ENCODE results near the gene NCKAP5. TPM values are rescaled to one million over a fixed set of nuclear protein-coding genes. Genes with fewer than 3 reads are reported as not detected.

NCKAP5 gene
- total and polyA plus RNA-seq, 2 experiments from 2014 or later = 2.2 to 5.5 TPM

GRCh38 chr2:133444465-133444864 lies 123.8 kb downstream of the NCKAP5 start:
- no peak for DNase-seq (ENCODE audit: low spot score)

DNA sequence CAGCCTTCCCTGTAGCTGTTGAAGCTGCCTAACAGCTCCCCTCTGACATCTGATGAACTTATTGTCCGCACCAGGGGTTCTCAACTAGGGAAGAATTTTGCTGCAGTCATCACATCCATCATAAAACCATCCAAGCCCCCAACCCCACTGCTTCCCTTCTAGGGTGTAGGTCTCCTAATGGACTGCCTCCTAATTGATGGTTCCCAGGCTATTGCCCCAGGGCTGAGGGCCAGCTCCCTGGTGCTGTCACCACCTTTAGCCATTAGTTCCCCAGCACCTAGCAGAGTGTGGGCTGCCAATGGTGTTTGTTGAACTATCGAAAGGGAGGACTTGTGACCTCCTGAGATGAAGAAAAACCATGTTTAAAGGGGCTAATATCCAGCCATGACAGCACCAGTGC lies 125.9 kb downstream of the NCKAP5 start:
- no peak for DNase-seq (ENCODE audit: low spot score)
- no peaks in the 10 kb centered on the region for H3K4me1 ChIP-seq (ENCODE audit: insufficient read depth)
- H3K36me3 ChIP-seq (replicated peaks; ENCODE audit: insufficient read depth, low read depth) = no peaks in the 10 kb centered on the region
- no peaks in the 10 kb centered on the region for H3K9me2 ChIP-seq (replicated peaks; ENCODE audit: insufficient read depth)
- H2AFZ ChIP-seq = no peak overlapping the region
- no peaks in the 10 kb centered on the region for H3K79me2 ChIP-seq
- no peaks in the 10 kb centered on the region for H3K9me3 ChIP-seq (ENCODE audit: low read depth)
- TF ChIP-seq, protein P1, sequence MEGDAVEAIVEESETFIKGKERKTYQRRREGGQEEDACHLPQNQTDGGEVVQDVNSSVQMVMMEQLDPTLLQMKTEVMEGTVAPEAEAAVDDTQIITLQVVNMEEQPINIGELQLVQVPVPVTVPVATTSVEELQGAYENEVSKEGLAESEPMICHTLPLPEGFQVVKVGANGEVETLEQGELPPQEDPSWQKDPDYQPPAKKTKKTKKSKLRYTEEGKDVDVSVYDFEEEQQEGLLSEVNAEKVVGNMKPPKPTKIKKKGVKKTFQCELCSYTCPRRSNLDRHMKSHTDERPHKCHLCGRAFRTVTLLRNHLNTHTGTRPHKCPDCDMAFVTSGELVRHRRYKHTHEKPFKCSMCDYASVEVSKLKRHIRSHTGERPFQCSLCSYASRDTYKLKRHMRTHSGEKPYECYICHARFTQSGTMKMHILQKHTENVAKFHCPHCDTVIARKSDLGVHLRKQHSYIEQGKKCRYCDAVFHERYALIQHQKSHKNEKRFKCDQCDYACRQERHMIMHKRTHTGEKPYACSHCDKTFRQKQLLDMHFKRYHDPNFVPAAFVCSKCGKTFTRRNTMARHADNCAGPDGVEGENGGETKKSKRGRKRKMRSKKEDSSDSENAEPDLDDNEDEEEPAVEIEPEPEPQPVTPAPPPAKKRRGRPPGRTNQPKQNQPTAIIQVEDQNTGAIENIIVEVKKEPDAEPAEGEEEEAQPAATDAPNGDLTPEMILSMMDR (IDR thresholded peaks at IDR 0.05; ENCODE audit: poor library complexity) = no peak
- TF ChIP-seq EZH2 (IDR thresholded peaks at IDR 0.05; ENCODE audit: borderline replicate concordance) = no peak
- no peak for TF ChIP-seq EZH2phosphoT487 (IDR thresholded peaks at IDR 0.05; ENCODE audit: low read depth, severe bottlenecking, unreplicated experiment)
- H3K27ac ChIP-seq = no peak overlapping the region
- no peaks in the 10 kb centered on the region for H4K20me1 ChIP-seq (ENCODE audit: insufficient read depth, poor library complexity, severe bottlenecking)
- WGBS (ENCODE audit: low lambda C conversion rate, missing lambda C conversion rate) = 77% methylated on average over 2 of the region's 2 CpGs
- H3K4me2 ChIP-seq = no peak overlapping the region
- peaks cover 4% of the 10 kb centered on the region for H3K27me3 ChIP-seq
- no peak overlapping the region for H3K4me3 ChIP-seq

More at GRCh38 chr2:133444465-133444864, 123.8 kb downstream of the NCKAP5 start:
- H3K27me3 ChIP-seq = peaks cover 4% of the 10 kb centered on the region
- 27% methylated on average over 3 of the region's 3 CpGs for WGBS (ENCODE audit: low lambda C conversion rate, missing lambda C conversion rate)
- no peaks in the 10 kb centered on the region for H3K36me3 ChIP-seq (replicated peaks; ENCODE audit: insufficient read depth, low read depth)
- no peaks in the 10 kb centered on the region for H3K9me2 ChIP-seq (replicated peaks; ENCODE audit: insufficient read depth)
- no peaks in the 10 kb centered on the region for H3K79me2 ChIP-seq
- TF ChIP-seq, protein P1 (IDR thresholded peaks at IDR 0.05; ENCODE audit: poor library complexity) = no peak
- TF ChIP-seq EZH2phosphoT487 (IDR thresholded peaks at IDR 0.05; ENCODE audit: low read depth, severe bottlenecking, unreplicated experiment) = no peak
- TF ChIP-seq EZH2 (IDR thresholded peaks at IDR 0.05; ENCODE audit: borderline replicate concordance) = no peak
- no peak overlapping the region for H3K4me2 ChIP-seq
- no peaks in the 10 kb centered on the region for H3K4me1 ChIP-seq (ENCODE audit: insufficient read depth)
- no peak overlapping the region for H3K27ac ChIP-seq
- no peak overlapping the region for H3K4me3 ChIP-seq
- no peaks in the 10 kb centered on the region for H3K9me3 ChIP-seq (ENCODE audit: low read depth)
- H4K20me1 ChIP-seq (ENCODE audit: insufficient read depth, poor library complexity, severe bottlenecking) = no peaks in the 10 kb centered on the region
- no peak overlapping the region for H2AFZ ChIP-seq

GRCh38 chr2:133439565-133439920 lies 128.7 kb downstream of the NCKAP5 start:
- Histone ChIP-seq H3K4me1 (ENCODE audit: insufficient read depth) (no peaks in the 10 kb centered on the region), H3K27ac (no peak overlapping the region), H2AFZ (no peak overlapping the region), H3K36me3 (replicated peaks; ENCODE audit: insufficient read depth, low read depth) (no peaks in the 10 kb centered on the region), H3K4me2 (no peak overlapping the region), H3K4me3 (no peak overlapping the region), H4K20me1 (ENCODE audit: insufficient read depth, poor library complexity, severe bottlenecking) (no peaks in the 10 kb centered on the region), H3K9me2 (replicated peaks; ENCODE audit: insufficient read depth) (no peaks in the 10 kb centered on the region), H3K79me2 (no peaks in the 10 kb centered on the region), H3K27me3 (no peaks in the 10 kb centered on the region), H3K9me3 (ENCODE audit: low read depth) (no peaks in the 10 kb centered on the region)
- TF ChIP-seq, protein P1 (IDR thresholded peaks at IDR 0.05; ENCODE audit: poor library complexity) = no peak
- TF ChIP-seq EZH2phosphoT487 (IDR thresholded peaks at IDR 0.05; ENCODE audit: low read depth, severe bottlenecking, unreplicated experiment) (no peak), EZH2 (IDR thresholded peaks at IDR 0.05; ENCODE audit: borderline replicate concordance) (no peak)
- no peak for DNase-seq (ENCODE audit: low spot score)
